ENCODE results near the gene OR1N1. TPM values are rescaled to one million over a fixed set of nuclear protein-coding genes. Genes with fewer than 3 reads are reported as not detected.

The OR1N1 gene
- total RNA-seq, 1 donor from 2014 or later = not detected

GRCh38 chr9:122526602-122527001 lies 491 bp downstream of the OR1N1 start:
- peaks cover 46% of the 10 kb centered on the region for H3K27me3 Mint-ChIP-seq (ENCODE audit: low read depth)

GRCh38 chr9:122519376-122519775 lies 7.7 kb downstream of the OR1N1 start:
- no peak for DNase-seq (ENCODE audit: low spot score)
- no peaks in the 10 kb centered on the region for H3K9me3 Mint-ChIP-seq (ENCODE audit: low read depth)
- H3K4me1 Mint-ChIP-seq (ENCODE audit: low read depth) = no peaks in the 10 kb centered on the region
- no peak for TF ChIP-seq CTCF (IDR thresholded peaks at IDR 0.05)
- no peak overlapping the region for H3K4me3 Mint-ChIP-seq (ENCODE audit: unreplicated experiment)
- H3K27ac Mint-ChIP-seq (ENCODE audit: unreplicated experiment) = no peak overlapping the region
- H3K27me3 Mint-ChIP-seq (ENCODE audit: low read depth) = peaks cover 33% of the 10 kb centered on the region
- no peaks in the 10 kb centered on the region for H3K36me3 Mint-ChIP-seq (ENCODE audit: low read depth)

More at GRCh38 chr9:122526602-122527001, 491 bp downstream of the OR1N1 start:
- no peak for DNase-seq (ENCODE audit: low spot score)
- H3K27ac Mint-ChIP-seq (ENCODE audit: unreplicated experiment) = no peak overlapping the region
- peaks cover 2% of the 10 kb centered on the region for H3K9me3 Mint-ChIP-seq (ENCODE audit: low read depth)
- H3K36me3 Mint-ChIP-seq (ENCODE audit: low read depth) = no peaks in the 10 kb centered on the region
- TF ChIP-seq CTCF (IDR thresholded peaks at IDR 0.05) = no peak
- H3K4me3 Mint-ChIP-seq (ENCODE audit: unreplicated experiment) = no peak overlapping the region
- no peaks in the 10 kb centered on the region for H3K4me1 Mint-ChIP-seq (ENCODE audit: low read depth)

- Mint-ChIP-seq H3K4me3 (ENCODE audit: unreplicated experiment) (no peak within 1 kb of the TSS), H3K27ac (ENCODE audit: unreplicated experiment) (no peak within 1 kb of the TSS), H3K9me3 (ENCODE audit: low read depth) (no peaks in the 10 kb centered on the region), H3K27me3 (ENCODE audit: low read depth) (peaks cover 36% of the 10 kb centered on the region), H3K36me3 (ENCODE audit: low read depth) (no peaks in the 10 kb centered on the region), H3K4me1 (ENCODE audit: low read depth) (no peaks in the 10 kb centered on the region)
- no peak for TF ChIP-seq CTCF (IDR thresholded peaks at IDR 0.05)
- DNase-seq (ENCODE audit: low spot score) = no peak
Observed at GRCh38 chr9:122518841-122519240, 8.3 kb downstream of the OR1N1 start, which contains the start of gene OR1J4. OR1J4 (plus strand) TSS chr9:122519141; CDS start chr9:122519141, 0 bp downstream.

- no peak overlapping the region for H3K27ac Mint-ChIP-seq (ENCODE audit: unreplicated experiment)
- no peaks in the 10 kb centered on the region for H3K4me1 Mint-ChIP-seq (ENCODE audit: low read depth)
- H3K27me3 Mint-ChIP-seq (ENCODE audit: low read depth) = peaks cover 35% of the 10 kb centered on the region
- no peaks in the 10 kb centered on the region for H3K36me3 Mint-ChIP-seq (ENCODE audit: low read depth)
- no peak for DNase-seq (ENCODE audit: low spot score)
- TF ChIP-seq CTCF (IDR thresholded peaks at IDR 0.05) = no peak
- no peaks in the 10 kb centered on the region for H3K9me3 Mint-ChIP-seq (ENCODE audit: low read depth)
- H3K4me3 Mint-ChIP-seq (ENCODE audit: unreplicated experiment) = no peak overlapping the region
Observed at GRCh38 chr9:122518226-122518625, 8.9 kb downstream of the OR1N1 start.

- Mint-ChIP-seq H3K27me3 (ENCODE audit: low read depth) (peaks cover 45% of the 10 kb centered on the region), H3K9me3 (ENCODE audit: low read depth) (no peaks in the 10 kb centered on the region), H3K4me3 (ENCODE audit: unreplicated experiment) (no peak within 1 kb of the TSS), H3K4me1 (ENCODE audit: low read depth) (no peaks in the 10 kb centered on the region), H3K36me3 (ENCODE audit: low read depth) (no peaks in the 10 kb centered on the region), H3K27ac (ENCODE audit: unreplicated experiment) (no peak within 1 kb of the TSS)
- no peak for TF ChIP-seq CTCF (IDR thresholded peaks at IDR 0.05)
- DNase-seq (ENCODE audit: low spot score) = no peak
Observed at GRCh38 chr9:122510502-122510901, 16.6 kb downstream of the OR1N1 start, which contains the start of gene OR1J2. OR1J2 (plus strand) TSS chr9:122510802; CDS start chr9:122510802, 0 bp downstream.

All from chondrocyte (in vitro differentiated cells).